Body of pancreas (tissue), 4 donors: ENCODE data around the gene CCDC120. TPM values are rescaled to one million over a fixed set of nuclear protein-coding genes. Genes with fewer than 3 reads are reported as not detected.
A peak's percentile ranks its signal among the peaks of the same experiment; 100 is the strongest.

Experiments
- ATAC-seq: fragments of 150-250 bp; one replicate; pipeline ENCODE4 v1.9.1; 2016
- DNase-seq, 4 donors: peaks; one replicate each; pipeline ENCODE4 v3.0.0-alpha.2; 2019
- H3K27ac ChIP-seq, 4 donors: fragments of 200-600 bp; sonication (generic); 1 replicate in 3 of 4; 2 replicates in 1 of 4; pipeline versions ENCODE4 v1.5.1 to v1.6.1; 2016 to 2019; ENCODE audit warnings: mild to moderate bottlenecking in 1 of 4, mixed read lengths in 1 of 4, moderate library complexity in 1 of 4
- H3K27me3 ChIP-seq, 2 donors: fragments of 200-600 bp; sonication (generic); one replicate each; pipeline ENCODE4 v1.6.0; 2016; ENCODE audit warnings: mild to moderate bottlenecking in 1 of 2
- H3K36me3 ChIP-seq, 2 donors: fragments of 200-600 bp; sonication (generic); replicated peaks in 1 of 2; 2 replicates each; pipeline ENCODE4 v1.5.1; 2016; ENCODE audit warnings: low read depth in 2 of 2; ENCODE audit not compliant: insufficient read depth in 1 of 2
- H3K4me1 ChIP-seq: fragments of 200-600 bp; sonication (generic); one replicate; pipeline ENCODE4 v1.6.0; 2016
- H3K4me3 ChIP-seq, 2 donors: fragments of 200-600 bp; sonication (generic); 1 replicate in 1 of 2; 2 replicates in 1 of 2; pipeline ENCODE4 v1.5.1; 2016 to 2019
- H3K9me3 ChIP-seq, 3 donors: fragments of 200-600 bp; sonication (generic); 1 replicate in 2 of 3; 2 replicates in 1 of 3; pipeline ENCODE4 v1.5.1; 2016
- POLR2A ChIP-seq, 3 donors: fragments of 450-650 bp; IDR thresholded peaks; one replicate each; pipeline ENCODE4 v1.6.1; 2016; ENCODE audit warnings: antibody characterized with exemption in 3 of 3, mild to moderate bottlenecking in 2 of 3
- WGBS, 2 donors: methylation state at CpG; one replicate each; pipeline ENCODE4 v1.1.5; 2017; 5-methylcytosine and 5-hydroxymethylcytosine counted together
- intact Hi-C: fragments of 100-400 bp; cut with DNase I; formaldehyde crosslinking; loops from one replicate; pipeline ENCODE4 v1.15.1; 2023
- total RNA-seq, 2 donors: library from RNA; depleted of rRNA; stranded (reverse); fragments of >200 nt; gene quantifications; one replicate each; pipeline ENCODE4 v1.1.0, GENCODE V29; 2016
- TF ChIP-seq, protein P1 (sequence below), 7 experiments: fragments of 450-650 bp in 4 of 7; fragments of 200-600 bp in 3 of 7; sonication (generic) in 3 of 7; IDR thresholded peaks; one replicate each; pipeline ENCODE4 v1.5.1; 2016 to 2019; ENCODE audit warnings: antibody characterized with exemption in 7 of 7

Gene CCDC120
- total RNA-seq, 2 donors from 2014 or later = 6.5 to 13.8 TPM

DNA sequence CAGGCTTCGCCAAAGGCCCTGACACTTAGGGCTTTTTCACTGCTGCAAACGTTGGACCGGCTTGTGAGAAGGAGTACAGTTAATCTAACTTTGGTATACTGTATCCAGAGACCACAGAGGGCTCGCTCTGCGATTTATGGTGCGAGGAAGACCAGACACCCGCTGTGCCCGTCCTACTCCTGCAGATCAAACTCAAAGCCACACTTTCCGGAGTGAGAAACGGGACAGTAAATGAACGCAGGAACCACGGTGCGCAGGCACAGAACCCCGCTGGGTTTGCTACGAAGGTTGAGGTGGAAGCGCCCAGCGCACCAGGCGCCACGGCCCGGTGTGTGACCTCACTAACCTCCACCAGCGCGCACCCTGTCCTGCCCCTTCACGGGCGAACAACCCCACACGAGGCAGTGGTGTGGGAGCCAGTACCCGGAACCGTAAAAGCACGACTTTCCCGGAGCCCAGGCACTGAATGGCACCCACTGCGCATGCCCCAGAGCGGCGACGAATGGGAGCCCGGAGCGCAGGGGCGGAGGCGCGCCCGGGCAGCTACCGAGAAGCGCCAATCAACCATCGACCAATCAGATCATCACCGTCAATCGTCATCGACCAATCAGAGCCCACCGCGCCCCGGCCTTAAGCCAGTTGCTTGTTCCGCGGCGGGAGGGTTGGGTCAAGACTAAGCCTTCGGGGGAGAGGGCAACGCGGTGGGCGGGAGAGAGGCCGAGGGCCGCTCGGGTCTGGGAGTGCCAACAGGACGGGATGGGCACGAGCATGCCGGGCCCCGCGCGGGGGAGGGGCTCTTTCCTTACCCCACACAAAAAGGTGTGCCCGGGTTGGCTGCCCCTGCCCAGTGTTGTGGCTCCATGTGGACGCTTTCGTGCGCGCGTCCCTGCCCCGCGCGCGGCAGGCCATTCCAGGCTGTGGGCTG lies 42.2 kb downstream of the CCDC120 start:
- DNase-seq = peak; percentile 91 to 94 (median 92)
- no peaks in the 10 kb centered on the region for H3K27me3 ChIP-seq
- TF ChIP-seq, protein P1, sequence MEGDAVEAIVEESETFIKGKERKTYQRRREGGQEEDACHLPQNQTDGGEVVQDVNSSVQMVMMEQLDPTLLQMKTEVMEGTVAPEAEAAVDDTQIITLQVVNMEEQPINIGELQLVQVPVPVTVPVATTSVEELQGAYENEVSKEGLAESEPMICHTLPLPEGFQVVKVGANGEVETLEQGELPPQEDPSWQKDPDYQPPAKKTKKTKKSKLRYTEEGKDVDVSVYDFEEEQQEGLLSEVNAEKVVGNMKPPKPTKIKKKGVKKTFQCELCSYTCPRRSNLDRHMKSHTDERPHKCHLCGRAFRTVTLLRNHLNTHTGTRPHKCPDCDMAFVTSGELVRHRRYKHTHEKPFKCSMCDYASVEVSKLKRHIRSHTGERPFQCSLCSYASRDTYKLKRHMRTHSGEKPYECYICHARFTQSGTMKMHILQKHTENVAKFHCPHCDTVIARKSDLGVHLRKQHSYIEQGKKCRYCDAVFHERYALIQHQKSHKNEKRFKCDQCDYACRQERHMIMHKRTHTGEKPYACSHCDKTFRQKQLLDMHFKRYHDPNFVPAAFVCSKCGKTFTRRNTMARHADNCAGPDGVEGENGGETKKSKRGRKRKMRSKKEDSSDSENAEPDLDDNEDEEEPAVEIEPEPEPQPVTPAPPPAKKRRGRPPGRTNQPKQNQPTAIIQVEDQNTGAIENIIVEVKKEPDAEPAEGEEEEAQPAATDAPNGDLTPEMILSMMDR (IDR thresholded peaks at IDR 0.05) = no peak
- TF ChIP-seq POLR2A (IDR thresholded peaks at IDR 0.05) = peak; percentile 51 to 83 (median 79)
- peak overlapping the region; percentile 20 to 21 for H3K4me3 ChIP-seq
- no peaks in the 10 kb centered on the region for H3K36me3 ChIP-seq
- WGBS, 2 donors = 0% methylated on average over 9 to 45 of the region's 74 CpGs
- H3K27ac ChIP-seq = peak overlapping the region; percentile 60 to 88 (median 80)
- no peaks in the 10 kb centered on the region for H3K4me1 ChIP-seq
- ATAC-seq = peak; percentile 98
- no peaks in the 10 kb centered on the region for H3K9me3 ChIP-seq
- intact Hi-C loops = no loop called here

DNA sequence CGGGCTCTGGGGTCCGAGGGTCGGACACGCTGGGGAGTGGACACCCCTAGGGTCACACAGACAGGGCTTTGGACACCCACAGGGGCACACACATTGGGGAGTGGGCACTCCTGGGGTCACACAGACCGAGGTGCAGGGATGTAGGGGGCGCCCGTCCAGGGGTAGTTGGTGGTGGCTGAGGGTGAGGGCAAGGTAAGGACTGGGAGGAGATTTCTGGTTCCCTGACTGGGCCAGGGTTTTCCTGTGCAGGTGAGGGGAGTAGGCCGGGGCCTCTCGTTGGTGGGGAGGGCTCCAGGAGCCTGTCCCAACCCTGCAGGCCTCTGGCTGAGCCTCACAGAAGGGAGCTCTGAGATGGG lies 42.8 kb downstream of the CCDC120 start:
- Histone ChIP-seq H3K36me3 (no peaks in the 10 kb centered on the region), H3K27ac (peak overlapping the region in 3 of 4 donors; percentile 60 to 88 (median 85)), H3K4me3 (no peak overlapping the region), H3K4me1 (no peaks in the 10 kb centered on the region), H3K27me3 (no peaks in the 10 kb centered on the region), H3K9me3 (no peaks in the 10 kb centered on the region)
- intact Hi-C loops = no loop called here
- no peak for DNase-seq
- TF ChIP-seq, protein P1 (IDR thresholded peaks at IDR 0.05) = no peak
- no peak for TF ChIP-seq POLR2A (IDR thresholded peaks at IDR 0.05)
- no peak for ATAC-seq
- WGBS, 2 donors = 7 to 25% methylated on average over 4 to 6 of the region's 9 CpGs

- WGBS, 2 donors = 70 to 79% methylated on average over 7 to 8 of the region's 9 CpGs
- no peak for DNase-seq
- Histone ChIP-seq H3K9me3 (no peaks in the 10 kb centered on the region), H3K4me1 (no peaks in the 10 kb centered on the region), H3K27me3 (no peaks in the 10 kb centered on the region), H3K36me3 (no peaks in the 10 kb centered on the region), H3K27ac (no peak overlapping the region), H3K4me3 (no peak overlapping the region)
- ATAC-seq = no peak
- no peak for TF ChIP-seq POLR2A (IDR thresholded peaks at IDR 0.05)
- TF ChIP-seq, protein P1 (IDR thresholded peaks at IDR 0.05) = no peak
- intact Hi-C loops = no loop called here
These were observed 43.4 kb downstream of the CCDC120 start for GRCh38 chrX:49102190-49102589.

GRCh38 chrX:49103637-49104036 lies 44.8 kb downstream of the CCDC120 start:
- ATAC-seq (no peak), DNase-seq (no peak)
- Histone ChIP-seq H3K36me3 (no peaks in the 10 kb centered on the region), H3K27ac (no peak overlapping the region), H3K27me3 (no peaks in the 10 kb centered on the region), H3K9me3 (no peaks in the 10 kb centered on the region), H3K4me1 (no peaks in the 10 kb centered on the region), H3K4me3 (no peak overlapping the region)
- WGBS, 2 donors = 70 to 76% methylated on average over 2 to 3 of the region's 3 CpGs
- TF ChIP-seq, protein P1 (IDR thresholded peaks at IDR 0.05) = no peak
- TF ChIP-seq POLR2A (IDR thresholded peaks at IDR 0.05) = no peak
- intact Hi-C loops = no loop called here
